HepG2 (cell line): ENCODE measurements around the gene YAP1. TPM values are rescaled to one million over a fixed set of nuclear protein-coding genes. Genes with fewer than 3 reads are reported as not detected.

ENCODE experiments used
- CEBPG ChIP-seq: IDR thresholded peaks from 2 replicates; pipeline ENCODE4 v1.6.1; 2016
- CHD2 ChIP-seq: IDR thresholded peaks from 2 replicates; pipeline ENCODE4 v1.6.1; 2011; ENCODE audit warnings: low read depth, low read length, improper control_type of control experiment
- GATAD1 ChIP-seq: IDR thresholded peaks from 2 replicates; pipeline ENCODE4 v1.6.1; 2016; ENCODE audit warnings: missing genetic modification reagents, missing compliant biosample characterization
- IKZF4 ChIP-seq: sonication (generic); formaldehyde crosslinking; IDR thresholded peaks from 2 replicates; pipeline ENCODE4 v1.5.1; 2020; ENCODE audit warnings: borderline replicate concordance, mild to moderate bottlenecking, low read depth, missing genetic modification reagents; ENCODE audit errors: not compliant biosample characterization
- MTF1 ChIP-seq: sonication (generic); formaldehyde crosslinking; IDR thresholded peaks from 2 replicates; pipeline ENCODE4 v1.5.0; 2020; ENCODE audit warnings: missing genetic modification reagents
- NR2F1 ChIP-seq, 2 experiments: fragments of 450-650 bp in 1 of 2; formaldehyde crosslinking in 1 of 2; IDR thresholded peaks; 2 replicates each; pipeline versions ENCODE4 v1.5.0 to v1.6.1; 2016 to 2020; ENCODE audit warnings: mild to moderate bottlenecking in 1 of 2, missing compliant biosample characterization in 1 of 2, missing genetic modification reagents in 1 of 2, moderate library complexity in 1 of 2
- PAF1 ChIP-seq: IDR thresholded peaks from 2 replicates; pipeline ENCODE4 v1.6.1; 2016; ENCODE audit warnings: missing genetic modification reagents, missing compliant biosample characterization
- POLR2A ChIP-seq, 2 experiments: IDR thresholded peaks; 2 replicates each; pipeline ENCODE4 v1.6.1; 2011; ENCODE audit warnings: low read depth in 2 of 2, low read length in 2 of 2, mild to moderate bottlenecking in 1 of 2, moderate library complexity in 1 of 2; ENCODE audit not compliant: insufficient read depth in 1 of 2
- PPARG ChIP-seq: conservative IDR thresholded peaks from 2 replicates; pipeline ENCODE4 v1.6.1; 2016; ENCODE audit warnings: missing biosample characterization, missing genetic modification reagents
- PRMT3 ChIP-seq: sonication (generic); formaldehyde crosslinking; IDR thresholded peaks from 2 replicates; pipeline ENCODE4 v1.8.1; 2022; ENCODE audit warnings: low read depth, mild to moderate bottlenecking, moderate library complexity, missing genetic modification reagents, borderline replicate concordance
- RFX5 ChIP-seq: IDR thresholded peaks from 2 replicates; pipeline ENCODE4 v1.6.1; 2011; ENCODE audit warnings: low read depth, low read length, improper control_type of control experiment
- RXRB ChIP-seq: IDR thresholded peaks from 2 replicates; pipeline ENCODE4 v1.6.1; 2016; ENCODE audit warnings: borderline replicate concordance, missing genetic modification reagents, missing compliant biosample characterization
- SMC3 ChIP-seq: IDR thresholded peaks from 2 replicates; pipeline ENCODE4 v1.6.1; 2011; ENCODE audit warnings: low read length, improper control_type of control experiment
- SOX13 ChIP-seq, 3 experiments: fragments of 450-650 bp in 1 of 3; sonication (generic) in 1 of 3; formaldehyde crosslinking in 1 of 3; IDR thresholded peaks in 2 of 3; conservative IDR thresholded peaks in 1 of 3; 2 replicates each; pipeline versions ENCODE4 v1.5.0 to v1.6.1; 2016 to 2020; ENCODE audit warnings: antibody characterized with exemption in 1 of 3, mild to moderate bottlenecking in 1 of 3, missing compliant biosample characterization in 1 of 3, missing genetic modification reagents in 1 of 3, moderate library complexity in 1 of 3
- SYNCRIP ChIP-seq: fragments of 200-400 bp; formaldehyde crosslinking; IDR thresholded peaks from 2 replicates; pipeline ENCODE4 v1.6.1; 2018; ENCODE audit warnings: mild to moderate bottlenecking, low read depth, low read length; ENCODE audit not compliant: insufficient read depth
- ZMYM2 ChIP-seq: sonication (generic); formaldehyde crosslinking; IDR thresholded peaks from 2 replicates; pipeline ENCODE4 v1.8.0; 2022; ENCODE audit warnings: mild to moderate bottlenecking, missing genetic modification reagents
- ZNF224 ChIP-seq: sonication (generic); formaldehyde crosslinking; IDR thresholded peaks from 2 replicates; pipeline ENCODE4 v1.5.0; 2020; ENCODE audit warnings: mild to moderate bottlenecking, missing genetic modification reagents
- ZNF572 ChIP-seq: sonication (generic); formaldehyde crosslinking; IDR thresholded peaks from 2 replicates; pipeline ENCODE4 v1.5.1; 2020; ENCODE audit warnings: mild to moderate bottlenecking, missing genetic modification reagents
- ZNF7 ChIP-seq: IDR thresholded peaks from 2 replicates; pipeline ENCODE4 v1.6.1; 2016; ENCODE audit warnings: missing biosample characterization, missing genetic modification reagents
- ZNF780A ChIP-seq: sonication (generic); formaldehyde crosslinking; IDR thresholded peaks from 2 replicates; pipeline ENCODE4 v1.8.0; 2022; ENCODE audit warnings: mild to moderate bottlenecking, missing genetic modification reagents, moderate library complexity
- polyA plus RNA-seq, 8 experiments: library from polyadenylated mRNA; depleted of rRNA in 3 of 8; stranded (reverse) in 7 of 8; unstranded in 1 of 8; fragments of >200 nt; fragmentation: Illumina TruSeq in 4 of 8; extraction: Trizol in 4 of 8; gene quantifications; 2 replicates each; pipeline versions ENCODE4 v1.2.1 to v1.2.3, GENCODE V29; 2011 to 2016; ENCODE audit warnings: low read depth in 4 of 8, missing spikeins in 1 of 8, mixed read lengths in 1 of 8; ENCODE audit not compliant: insufficient read depth in 1 of 8
- total RNA-seq, 5 experiments: library from RNA; depleted of rRNA; stranded (reverse); fragments of >200 nt; fragmentation: Illumina TruSeq; extraction: Trizol; gene quantifications; 2 replicates each; pipeline ENCODE4 v1.2.3, GENCODE V29; 2016; ENCODE audit warnings: low read depth in 1 of 5
- TF ChIP-seq, protein P1 (sequence below): sonication (generic); formaldehyde crosslinking; IDR thresholded peaks from 2 replicates; pipeline ENCODE4 v1.4.0; 2020; ENCODE audit warnings: missing genetic modification reagents
- TF ChIP-seq, protein P2 (sequence below): sonication (generic); formaldehyde crosslinking; IDR thresholded peaks from 2 replicates; pipeline ENCODE4 v1.9.0; 2021; ENCODE audit warnings: mild to moderate bottlenecking, missing genetic modification reagents
- TF ChIP-seq, protein P3 (sequence below): IDR thresholded peaks from 2 replicates; pipeline ENCODE4 v1.6.1; 2018; ENCODE audit warnings: missing genetic modification reagents, mild to moderate bottlenecking, missing compliant biosample characterization

YAP1 gene
- total and polyA plus RNA-seq, 2 of the 13 experiments (the other 11 are each of a cell fraction or from before 2014, with no cell fraction given) = 59.5 to 91.0 TPM

DNA sequence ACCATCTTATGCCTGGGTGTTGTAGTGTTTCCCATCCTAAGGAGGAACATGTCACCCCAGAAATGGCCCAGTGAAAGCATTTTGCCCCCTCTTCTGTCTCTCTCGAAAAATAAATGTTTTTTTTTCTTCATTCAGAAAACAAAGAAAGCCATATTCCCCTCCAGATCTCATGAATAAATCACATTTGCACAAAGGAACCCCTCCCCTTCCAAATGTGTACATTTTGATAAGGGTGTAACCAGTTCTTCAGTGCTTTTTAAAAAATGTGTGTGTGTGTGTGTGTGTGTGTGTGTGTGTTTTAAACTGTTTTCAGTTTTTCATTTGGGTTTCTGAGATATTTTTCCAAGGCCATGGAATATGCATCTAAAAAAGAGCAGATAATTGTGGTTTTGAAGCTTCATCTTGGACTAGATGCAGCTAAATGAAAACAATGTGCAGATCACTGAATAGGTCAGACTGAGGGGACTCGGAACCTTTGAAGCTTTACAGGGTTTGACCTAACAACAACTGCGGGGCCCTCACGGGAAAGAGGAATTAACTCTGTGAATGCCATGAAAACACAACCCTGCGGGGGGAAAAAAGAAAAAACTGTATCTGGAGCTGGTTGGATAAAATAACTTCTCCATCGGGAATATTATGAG lies 76.4 kb downstream of the YAP1 start (continued):
- TF ChIP-seq RXRB (CRISPR knock-in tag) (peak; percentile 67), ZNF7 (CRISPR knock-in tag) (no peak), SOX13 (IDR thresholded peaks at IDR 0.05) (peak; percentile 89), SOX13 (CRISPR knock-in tag; conservative IDR thresholded peaks at IDR 0.05 in 1 of 2, IDR thresholded peaks at IDR 0.05 in 1 of 2) (peak in 1 of 2 experiments; percentile 97; a peak in 2 of 4 replicates), ZNF572 (CRISPR knock-in tag) (no peak), SYNCRIP (no peak), RFX5 (no peak), IKZF4 (no peak), CEBPG (CRISPR knock-in tag) (peak; percentile 27; the same call in 1 of the 2 replicates), ZNF780A (CRISPR knock-in tag) (no peak), POLR2A (IDR thresholded peaks at IDR 0.05; ENCODE audit: insufficient read depth in 1 of 2, low read depth in 2 of 2, low read length in 2 of 2) (no peak), GATAD1 (CRISPR knock-in tag) (no peak), ZNF224 (CRISPR knock-in tag) (no peak), MTF1 (CRISPR knock-in tag) (no peak), NR2F1 (CRISPR knock-in tag; IDR thresholded peaks at IDR 0.05) (peak; percentile 93 to 96), PRMT3 (no peak), PPARG (CRISPR knock-in tag) (peak; percentile 60), SMC3 (no peak), PAF1 (no peak), CHD2 (no peak), ZMYM2 (CRISPR knock-in tag) (no peak)
- TF ChIP-seq, protein P1, sequence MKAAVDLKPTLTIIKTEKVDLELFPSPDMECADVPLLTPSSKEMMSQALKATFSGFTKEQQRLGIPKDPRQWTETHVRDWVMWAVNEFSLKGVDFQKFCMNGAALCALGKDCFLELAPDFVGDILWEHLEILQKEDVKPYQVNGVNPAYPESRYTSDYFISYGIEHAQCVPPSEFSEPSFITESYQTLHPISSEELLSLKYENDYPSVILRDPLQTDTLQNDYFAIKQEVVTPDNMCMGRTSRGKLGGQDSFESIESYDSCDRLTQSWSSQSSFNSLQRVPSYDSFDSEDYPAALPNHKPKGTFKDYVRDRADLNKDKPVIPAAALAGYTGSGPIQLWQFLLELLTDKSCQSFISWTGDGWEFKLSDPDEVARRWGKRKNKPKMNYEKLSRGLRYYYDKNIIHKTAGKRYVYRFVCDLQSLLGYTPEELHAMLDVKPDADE = no peak
- TF ChIP-seq, protein P2, sequence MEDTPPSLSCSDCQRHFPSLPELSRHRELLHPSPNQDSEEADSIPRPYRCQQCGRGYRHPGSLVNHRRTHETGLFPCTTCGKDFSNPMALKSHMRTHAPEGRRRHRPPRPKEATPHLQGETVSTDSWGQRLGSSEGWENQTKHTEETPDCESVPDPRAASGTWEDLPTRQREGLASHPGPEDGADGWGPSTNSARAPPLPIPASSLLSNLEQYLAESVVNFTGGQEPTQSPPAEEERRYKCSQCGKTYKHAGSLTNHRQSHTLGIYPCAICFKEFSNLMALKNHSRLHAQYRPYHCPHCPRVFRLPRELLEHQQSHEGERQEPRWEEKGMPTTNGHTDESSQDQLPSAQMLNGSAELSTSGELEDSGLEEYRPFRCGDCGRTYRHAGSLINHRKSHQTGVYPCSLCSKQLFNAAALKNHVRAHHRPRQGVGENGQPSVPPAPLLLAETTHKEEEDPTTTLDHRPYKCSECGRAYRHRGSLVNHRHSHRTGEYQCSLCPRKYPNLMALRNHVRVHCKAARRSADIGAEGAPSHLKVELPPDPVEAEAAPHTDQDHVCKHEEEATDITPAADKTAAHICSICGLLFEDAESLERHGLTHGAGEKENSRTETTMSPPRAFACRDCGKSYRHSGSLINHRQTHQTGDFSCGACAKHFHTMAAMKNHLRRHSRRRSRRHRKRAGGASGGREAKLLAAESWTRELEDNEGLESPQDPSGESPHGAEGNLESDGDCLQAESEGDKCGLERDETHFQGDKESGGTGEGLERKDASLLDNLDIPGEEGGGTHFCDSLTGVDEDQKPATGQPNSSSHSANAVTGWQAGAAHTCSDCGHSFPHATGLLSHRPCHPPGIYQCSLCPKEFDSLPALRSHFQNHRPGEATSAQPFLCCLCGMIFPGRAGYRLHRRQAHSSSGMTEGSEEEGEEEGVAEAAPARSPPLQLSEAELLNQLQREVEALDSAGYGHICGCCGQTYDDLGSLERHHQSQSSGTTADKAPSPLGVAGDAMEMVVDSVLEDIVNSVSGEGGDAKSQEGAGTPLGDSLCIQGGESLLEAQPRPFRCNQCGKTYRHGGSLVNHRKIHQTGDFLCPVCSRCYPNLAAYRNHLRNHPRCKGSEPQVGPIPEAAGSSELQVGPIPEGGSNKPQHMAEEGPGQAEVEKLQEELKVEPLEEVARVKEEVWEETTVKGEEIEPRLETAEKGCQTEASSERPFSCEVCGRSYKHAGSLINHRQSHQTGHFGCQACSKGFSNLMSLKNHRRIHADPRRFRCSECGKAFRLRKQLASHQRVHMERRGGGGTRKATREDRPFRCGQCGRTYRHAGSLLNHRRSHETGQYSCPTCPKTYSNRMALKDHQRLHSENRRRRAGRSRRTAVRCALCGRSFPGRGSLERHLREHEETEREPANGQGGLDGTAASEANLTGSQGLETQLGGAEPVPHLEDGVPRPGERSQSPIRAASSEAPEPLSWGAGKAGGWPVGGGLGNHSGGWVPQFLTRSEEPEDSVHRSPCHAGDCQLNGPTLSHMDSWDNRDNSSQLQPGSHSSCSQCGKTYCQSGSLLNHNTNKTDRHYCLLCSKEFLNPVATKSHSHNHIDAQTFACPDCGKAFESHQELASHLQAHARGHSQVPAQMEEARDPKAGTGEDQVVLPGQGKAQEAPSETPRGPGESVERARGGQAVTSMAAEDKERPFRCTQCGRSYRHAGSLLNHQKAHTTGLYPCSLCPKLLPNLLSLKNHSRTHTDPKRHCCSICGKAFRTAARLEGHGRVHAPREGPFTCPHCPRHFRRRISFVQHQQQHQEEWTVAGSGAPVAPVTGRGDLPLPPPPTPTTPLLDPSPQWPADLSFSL (CRISPR knock-in tag) = peak; percentile 74
- TF ChIP-seq, protein P3, sequence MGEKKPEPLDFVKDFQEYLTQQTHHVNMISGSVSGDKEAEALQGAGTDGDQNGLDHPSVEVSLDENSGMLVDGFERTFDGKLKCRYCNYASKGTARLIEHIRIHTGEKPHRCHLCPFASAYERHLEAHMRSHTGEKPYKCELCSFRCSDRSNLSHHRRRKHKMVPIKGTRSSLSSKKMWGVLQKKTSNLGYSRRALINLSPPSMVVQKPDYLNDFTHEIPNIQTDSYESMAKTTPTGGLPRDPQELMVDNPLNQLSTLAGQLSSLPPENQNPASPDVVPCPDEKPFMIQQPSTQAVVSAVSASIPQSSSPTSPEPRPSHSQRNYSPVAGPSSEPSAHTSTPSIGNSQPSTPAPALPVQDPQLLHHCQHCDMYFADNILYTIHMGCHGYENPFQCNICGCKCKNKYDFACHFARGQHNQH (CRISPR knock-in tag) = 0 out of 2 replicates have a peak, but pooled peaks have one; percentile 51
